CD14-positive monocyte (primary cell): ENCODE measurements around the gene JUP. TPM values are rescaled to one million over a fixed set of nuclear protein-coding genes. Genes with fewer than 3 reads are reported as not detected.

Experiments used
- DNase-seq, 3 donors: peaks; one replicate each; pipeline ENCODE4 v3.0.0-alpha.2; 2011 to 2022
- H2AFZ ChIP-seq: 2 replicates; pipeline ENCODE4 v1.6.0; 2012; ENCODE audit warnings: mild to moderate bottlenecking, low read depth, low read length, inconsistent platforms; ENCODE audit not compliant: insufficient read depth, poor library complexity, severe bottlenecking
- H3K27ac ChIP-seq, 2 donors: 1 replicate in 1 of 2; 2 replicates in 1 of 2; pipeline ENCODE4 v1.5.1; 2012 to 2013; ENCODE audit warnings: low read length in 2 of 2, control low read depth in 1 of 2, inconsistent platforms in 1 of 2, low read depth in 1 of 2, mild to moderate bottlenecking in 1 of 2
- H3K27me3 ChIP-seq, 2 donors: one replicate each; pipeline versions ENCODE4 v1.6.0 to v1.6.1; 2011 to 2013; ENCODE audit warnings: low read length in 2 of 2; ENCODE audit not compliant: control insufficient read depth in 2 of 2, insufficient read depth in 2 of 2
- H3K36me3 ChIP-seq, 2 donors: replicated peaks in 1 of 2; 1 replicate in 1 of 2; 2 replicates in 1 of 2; pipeline versions ENCODE4 v1.5.1 to v1.6.1; 2012 to 2013; ENCODE audit warnings: low read length in 2 of 2, control low read depth in 1 of 2, inconsistent platforms in 1 of 2, mild to moderate bottlenecking in 1 of 2; ENCODE audit not compliant: insufficient read depth in 2 of 2, control insufficient read depth in 1 of 2
- H3K4me1 ChIP-seq, 2 donors: 1 replicate in 1 of 2; 2 replicates in 1 of 2; pipeline versions ENCODE4 v1.5.1 to v1.6.1; 2012 to 2013; ENCODE audit warnings: low read length in 2 of 2, control low read depth in 1 of 2, inconsistent platforms in 1 of 2, mild to moderate bottlenecking in 1 of 2, moderate library complexity in 1 of 2; ENCODE audit not compliant: insufficient read depth in 2 of 2, control insufficient read depth in 1 of 2
- H3K4me2 ChIP-seq: replicated peaks from 2 replicates; pipeline ENCODE3; 2012; ENCODE audit warnings: low read length, moderate library complexity, mild to moderate bottlenecking; ENCODE audit not compliant: poor library complexity, severe bottlenecking; ENCODE audit errors: extremely low read depth
- H3K4me3 ChIP-seq, 3 experiments: fragments of 200-600 bp in 1 of 3; sonication (generic) in 1 of 3; replicated peaks in 1 of 3; 1 replicate in 2 of 3; 2 replicates in 1 of 3; pipeline ENCODE4 v1.5.1; 2011 to 2013; ENCODE audit warnings: low read length in 3 of 3, mild to moderate bottlenecking in 3 of 3, control low read depth in 2 of 3, low read depth in 2 of 3, inconsistent platforms in 1 of 3, moderate library complexity in 1 of 3
- H3K79me2 ChIP-seq: 2 replicates; pipeline ENCODE4 v1.6.0; 2012; ENCODE audit warnings: mild to moderate bottlenecking, control low read depth, inconsistent platforms, low read length, moderate library complexity; ENCODE audit not compliant: insufficient read depth
- H3K9ac ChIP-seq: 2 replicates; pipeline ENCODE4 v1.6.0; 2017; ENCODE audit warnings: low read length, mild to moderate bottlenecking; ENCODE audit not compliant: insufficient read depth, poor library complexity, severe bottlenecking
- H3K9me3 ChIP-seq, 2 donors: replicated peaks in 1 of 2; 1 replicate in 1 of 2; 2 replicates in 1 of 2; pipeline versions ENCODE4 v1.5.1 to v1.6.1; 2012 to 2013; ENCODE audit warnings: low read length in 2 of 2, control low read depth in 1 of 2; ENCODE audit not compliant: control insufficient read depth in 1 of 2, insufficient read depth in 1 of 2
- H4K20me1 ChIP-seq: 2 replicates; pipeline ENCODE4 v1.6.0; 2012; ENCODE audit warnings: mild to moderate bottlenecking, low read length, control low read depth, moderate library complexity; ENCODE audit not compliant: insufficient read depth
- H3K27ac Mint-ChIP-seq, 7 donors: one replicate each; pipeline ENCODE4 v1.8.0; 2020; ENCODE audit warnings: mild to moderate bottlenecking in 7 of 7, mixed read lengths in 7 of 7, moderate library complexity in 6 of 7, inconsistent platforms in 2 of 7
- H3K27me3 Mint-ChIP-seq, 3 donors: one replicate each; pipeline ENCODE4 v1.8.0; 2021 to 2022; ENCODE audit warnings: low read depth in 3 of 3, mild to moderate bottlenecking in 3 of 3, mixed read lengths in 3 of 3, moderate library complexity in 3 of 3, inconsistent platforms in 1 of 3
- H3K36me3 Mint-ChIP-seq, 2 donors: one replicate each; pipeline ENCODE4 v1.8.0; 2020; ENCODE audit warnings: mixed read lengths in 2 of 2, inconsistent platforms in 1 of 2, mild to moderate bottlenecking in 1 of 2
- H3K4me1 Mint-ChIP-seq: one replicate; pipeline ENCODE4 v1.8.0; 2020; ENCODE audit warnings: mild to moderate bottlenecking, mixed read lengths
- H3K4me3 Mint-ChIP-seq, 2 donors: one replicate each; pipeline ENCODE4 v1.8.0; 2020; ENCODE audit warnings: mild to moderate bottlenecking in 2 of 2, mixed read lengths in 2 of 2, moderate library complexity in 1 of 2
- H3K9me3 Mint-ChIP-seq, 7 donors: one replicate each; pipeline ENCODE4 v1.8.0; 2020 to 2022; ENCODE audit warnings: mixed read lengths in 7 of 7, mild to moderate bottlenecking in 6 of 7, moderate library complexity in 6 of 7, inconsistent platforms in 2 of 7
- WGBS: methylation state at CpG from one replicate; pipeline ENCODE4 v1.1.5; 2013; ENCODE audit warnings: missing lambda C conversion rate; ENCODE audit not compliant: insufficient coverage; 5-methylcytosine and 5-hydroxymethylcytosine counted together
- intact Hi-C, 2 donors: fragments of 100-400 bp; cut with micrococcal nuclease; formaldehyde crosslinking; loops; one replicate each; pipeline versions ENCODE4 v1.15.0 to v1.15.1; 2023
- polyA plus RNA-seq, 3 donors: library from polyadenylated mRNA; depleted of rRNA in 1 of 3; unstranded in 2 of 3; stranded (reverse) in 1 of 3; fragments of 300-500 nt in 2 of 3; fragments of >200 nt in 1 of 3; fragmentation: Illumina TruSeq in 2 of 3; gene quantifications; 1 replicate in 2 of 3; 2 replicates in 1 of 3; pipeline ENCODE4 v1.2.3, GENCODE V29; 2012 to 2021
- TF ChIP-seq, protein P1 (sequence below): fragments of 200-600 bp; IDR thresholded peaks from one replicate; pipeline ENCODE4 v1.8.0; 2022; ENCODE audit warnings: antibody characterized with exemption, mild to moderate bottlenecking

JUP gene
- polyA plus RNA-seq, 3 donors = 14.0 to 22.1 (median 15.4) TPM

DNA sequence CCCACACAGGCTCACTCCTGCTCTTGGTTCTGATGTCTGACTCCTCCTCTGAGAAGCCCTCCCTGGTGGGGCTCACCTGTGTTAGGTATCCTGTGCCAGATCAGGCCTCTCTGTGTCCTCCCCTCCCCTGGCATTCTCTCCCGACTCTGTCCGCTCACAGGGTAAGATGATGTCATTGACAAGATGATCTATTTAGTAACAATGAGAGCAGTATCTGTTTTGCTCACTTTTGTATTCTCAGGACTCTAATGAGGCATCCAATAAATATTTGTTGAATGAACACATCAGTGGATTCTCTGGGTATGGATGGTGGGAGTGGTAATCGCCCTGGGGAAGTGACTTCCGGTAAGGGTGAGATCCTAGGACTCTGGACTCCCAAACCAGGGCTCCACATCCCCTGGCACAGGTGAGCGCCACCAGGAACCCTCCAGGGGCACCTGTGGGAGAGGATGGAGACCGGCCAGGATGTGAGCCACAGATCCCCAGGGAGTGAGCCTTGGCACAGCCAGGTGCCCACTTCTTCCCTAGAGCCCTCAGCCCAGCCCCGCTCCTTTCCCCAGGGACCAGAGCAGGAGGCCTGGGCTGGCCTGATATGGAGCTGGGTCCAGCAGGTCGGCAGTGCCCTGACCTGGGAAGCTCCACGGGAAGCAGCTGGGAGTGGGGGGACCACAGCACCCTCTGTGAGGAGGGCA is 46.7 kb downstream of the JUP start:
- no peak overlapping the region for H3K4me3 Mint-ChIP-seq

DNA sequence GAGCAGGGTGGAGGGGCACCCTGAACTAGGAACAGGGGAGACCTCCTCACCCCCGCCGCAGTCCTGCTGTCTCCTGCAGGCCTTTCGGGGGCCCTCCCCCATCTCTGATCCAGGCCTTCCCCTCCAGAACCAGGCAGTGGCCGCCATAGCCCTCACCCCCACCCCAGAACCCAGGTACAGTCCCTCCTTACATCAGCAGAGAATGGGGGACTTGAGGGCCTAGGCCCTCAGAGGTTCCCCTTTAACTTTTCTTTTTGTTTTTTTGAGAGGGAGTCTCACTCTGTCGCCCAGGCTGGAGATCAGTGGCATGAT is 47.8 kb downstream of the JUP start:
- Mint-ChIP-seq H3K9me3 (peaks cover 0 to 8% (median 1%) of the 10 kb centered on the region in 7 donors), H3K27me3 (peaks cover 33 to 43% (median 42%) of the 10 kb centered on the region in 3 donors), H3K27ac (no peak overlapping the region), H3K4me1 (peaks cover 4% of the 10 kb centered on the region), H3K4me3 (no peak overlapping the region), H3K36me3 (peaks cover 0 to 3% of the 10 kb centered on the region in 2 donors)
- Histone ChIP-seq H2AFZ (no peak overlapping the region), H3K4me1 (peaks cover 6 to 8% of the 10 kb centered on the region in 2 donors), H3K79me2 (no peaks in the 10 kb centered on the region), H3K4me3 (no peak overlapping the region), H3K9me3 (no peaks in the 10 kb centered on the region), H3K4me2 (no peak overlapping the region), H3K9ac (no peak overlapping the region), H3K27me3 (peaks cover 17 to 33% of the 10 kb centered on the region in 2 donors), H4K20me1 (no peaks in the 10 kb centered on the region), H3K36me3 (no peaks in the 10 kb centered on the region), H3K27ac (no peak overlapping the region)
- no peak for DNase-seq
- WGBS = no CpG with 5 or more reads among the region's 5 CpGs
- intact Hi-C loops = loop anchor here (1.0 to 2.0 kb wide), 2 partner anchors 62 to 63 kb away; no protein-coding TSS in a partner anchor
- TF ChIP-seq, protein P1, sequence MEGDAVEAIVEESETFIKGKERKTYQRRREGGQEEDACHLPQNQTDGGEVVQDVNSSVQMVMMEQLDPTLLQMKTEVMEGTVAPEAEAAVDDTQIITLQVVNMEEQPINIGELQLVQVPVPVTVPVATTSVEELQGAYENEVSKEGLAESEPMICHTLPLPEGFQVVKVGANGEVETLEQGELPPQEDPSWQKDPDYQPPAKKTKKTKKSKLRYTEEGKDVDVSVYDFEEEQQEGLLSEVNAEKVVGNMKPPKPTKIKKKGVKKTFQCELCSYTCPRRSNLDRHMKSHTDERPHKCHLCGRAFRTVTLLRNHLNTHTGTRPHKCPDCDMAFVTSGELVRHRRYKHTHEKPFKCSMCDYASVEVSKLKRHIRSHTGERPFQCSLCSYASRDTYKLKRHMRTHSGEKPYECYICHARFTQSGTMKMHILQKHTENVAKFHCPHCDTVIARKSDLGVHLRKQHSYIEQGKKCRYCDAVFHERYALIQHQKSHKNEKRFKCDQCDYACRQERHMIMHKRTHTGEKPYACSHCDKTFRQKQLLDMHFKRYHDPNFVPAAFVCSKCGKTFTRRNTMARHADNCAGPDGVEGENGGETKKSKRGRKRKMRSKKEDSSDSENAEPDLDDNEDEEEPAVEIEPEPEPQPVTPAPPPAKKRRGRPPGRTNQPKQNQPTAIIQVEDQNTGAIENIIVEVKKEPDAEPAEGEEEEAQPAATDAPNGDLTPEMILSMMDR = no peak

More for the DNA sequence above, 46.7 kb downstream of the JUP start:
- Histone ChIP-seq H4K20me1 (no peaks in the 10 kb centered on the region), H3K9ac (no peak overlapping the region), H3K4me3 (no peak overlapping the region), H3K9me3 (no peaks in the 10 kb centered on the region), H2AFZ (no peak overlapping the region), H3K27ac (no peak overlapping the region), H3K4me2 (no peak overlapping the region), H3K36me3 (no peaks in the 10 kb centered on the region), H3K79me2 (no peaks in the 10 kb centered on the region), H3K27me3 (peaks cover 13 to 23% of the 10 kb centered on the region in 2 donors), H3K4me1 (peaks cover 0 to 1% of the 10 kb centered on the region in 2 donors)
- TF ChIP-seq, protein P1 = no peak
- Mint-ChIP-seq H3K27ac (no peak overlapping the region), H3K36me3 (peaks cover 0 to 3% of the 10 kb centered on the region in 2 donors), H3K9me3 (peaks cover 0 to 5% (median 1%) of the 10 kb centered on the region in 7 donors), H3K4me1 (peaks cover 2% of the 10 kb centered on the region), H3K27me3 (peaks cover 28 to 33% (median 32%) of the 10 kb centered on the region in 3 donors)
- 94% methylated on average over 3 of the region's 9 CpGs for WGBS
- intact Hi-C loops = loop anchor here in 1 of 2 donors (2.0 kb wide), 1 partner anchor 61 kb away; no protein-coding TSS in a partner anchor
- DNase-seq = no peak
